Measurements from ENCODE around the gene PHACTR1.

The PHACTR1 gene

GRCh38 chr6:12913201-12913600 is 196.6 kb downstream of the PHACTR1 start:
- no peak for TF ChIP-seq NFRKB (IDR thresholded peaks at IDR 0.05)
- no peak for TF ChIP-seq SUZ12 (IDR thresholded peaks at IDR 0.05)
- no peak for TF ChIP-seq FOXM1 (IDR thresholded peaks at IDR 0.05; ENCODE audit: borderline replicate concordance)
- TF ChIP-seq FOXK2 (IDR thresholded peaks at IDR 0.05), result no peak
- ChIA-PET POLR2A (no interaction called here), CTCF (no interaction called here)
- no peak for DNase-seq (ENCODE audit: extremely low spot score)

GRCh38 chr6:12916006-12916405 is 199.4 kb downstream of the PHACTR1 start:
- ChIA-PET CTCF (no interaction called here), POLR2A (no interaction called here)
- TF ChIP-seq SP1 (IDR thresholded peaks at IDR 0.05), result no peak
- no peak for TF ChIP-seq FOXK2 (IDR thresholded peaks at IDR 0.05)
- no peak for TF ChIP-seq TARDBP (IDR thresholded peaks at IDR 0.05)
- no peak for TF ChIP-seq ELF4 (IDR thresholded peaks at IDR 0.05)
- no peak for TF ChIP-seq HDGF (IDR thresholded peaks at IDR 0.05; ENCODE audit: borderline replicate concordance)
- no peak for TF ChIP-seq LEF1 (IDR thresholded peaks at IDR 0.05; ENCODE audit: borderline replicate concordance)
- TF ChIP-seq SUZ12 (IDR thresholded peaks at IDR 0.05), result no peak
- TF ChIP-seq BHLHE40 (IDR thresholded peaks at IDR 0.05; ENCODE audit: borderline replicate concordance), result no peak
- TF ChIP-seq NFRKB (IDR thresholded peaks at IDR 0.05), result no peak
- no peak for TF ChIP-seq PKNOX1 (IDR thresholded peaks at IDR 0.05)
- TF ChIP-seq L3MBTL2 (conservative IDR thresholded peaks at IDR 0.05), result no peak
- no peak for TF ChIP-seq FOXA1 (IDR thresholded peaks at IDR 0.05)
- TF ChIP-seq ARNT (IDR thresholded peaks at IDR 0.05), result no peak
- no peak for TF ChIP-seq CTBP1 (IDR thresholded peaks at IDR 0.05; ENCODE audit: borderline replicate concordance)
- TF ChIP-seq FOXM1 (IDR thresholded peaks at IDR 0.05; ENCODE audit: borderline replicate concordance), result no peak
- TF ChIP-seq ZNF384 (IDR thresholded peaks at IDR 0.05), result no peak
- no peak for DNase-seq (ENCODE audit: extremely low spot score)

GRCh38 chr6:12916420-12917136 is 200.0 kb downstream of the PHACTR1 start:
- ChIA-PET POLR2A (no interaction called here), CTCF (no interaction called here)
- DNase-seq (ENCODE audit: extremely low spot score), result no peak
- no peak for TF ChIP-seq CTBP1 (IDR thresholded peaks at IDR 0.05; ENCODE audit: borderline replicate concordance)
- TF ChIP-seq ARNT (IDR thresholded peaks at IDR 0.05), result no peak
- no peak for TF ChIP-seq FOXK2 (IDR thresholded peaks at IDR 0.05)
- TF ChIP-seq ELF4 (IDR thresholded peaks at IDR 0.05), result no peak
- no peak for TF ChIP-seq SP1 (IDR thresholded peaks at IDR 0.05)
- no peak for TF ChIP-seq LEF1 (IDR thresholded peaks at IDR 0.05; ENCODE audit: borderline replicate concordance)
- TF ChIP-seq SUZ12 (IDR thresholded peaks at IDR 0.05), result no peak
- no peak for TF ChIP-seq NFRKB (IDR thresholded peaks at IDR 0.05)
- no peak for TF ChIP-seq FOXM1 (IDR thresholded peaks at IDR 0.05; ENCODE audit: borderline replicate concordance)
- TF ChIP-seq ZNF384 (IDR thresholded peaks at IDR 0.05), result no peak
- no peak for TF ChIP-seq FOXA1 (IDR thresholded peaks at IDR 0.05)
- TF ChIP-seq TARDBP (IDR thresholded peaks at IDR 0.05), result no peak
- TF ChIP-seq PKNOX1 (IDR thresholded peaks at IDR 0.05), result no peak
- TF ChIP-seq BHLHE40 (IDR thresholded peaks at IDR 0.05; ENCODE audit: borderline replicate concordance), result no peak
- no peak for TF ChIP-seq HDGF (IDR thresholded peaks at IDR 0.05; ENCODE audit: borderline replicate concordance)
- no peak for TF ChIP-seq L3MBTL2 (conservative IDR thresholded peaks at IDR 0.05)

- POLR2A ChIA-PET, result no interaction called here
- CTCF ChIA-PET, result no interaction called here
- no peak for DNase-seq (ENCODE audit: extremely low spot score)
- TF ChIP-seq HDGF (IDR thresholded peaks at IDR 0.05; ENCODE audit: borderline replicate concordance) (no peak), PKNOX1 (IDR thresholded peaks at IDR 0.05) (no peak), CTBP1 (IDR thresholded peaks at IDR 0.05; ENCODE audit: borderline replicate concordance) (no peak), ARNT (IDR thresholded peaks at IDR 0.05) (no peak)
These were observed 204.9 kb downstream of the PHACTR1 start for GRCh38 chr6:12921467-12921866.

GRCh38 chr6:12923644-12924235 is 207.2 kb downstream of the PHACTR1 start:
- TF ChIP-seq TARDBP (IDR thresholded peaks at IDR 0.05) (no peak), LEF1 (IDR thresholded peaks at IDR 0.05; ENCODE audit: borderline replicate concordance) (no peak), HDGF (IDR thresholded peaks at IDR 0.05; ENCODE audit: borderline replicate concordance) (no peak), NFRKB (IDR thresholded peaks at IDR 0.05) (no peak), FOXM1 (IDR thresholded peaks at IDR 0.05; ENCODE audit: borderline replicate concordance) (no peak)
- DNase-seq (ENCODE audit: extremely low spot score), result no peak
- CTCF ChIA-PET, result no interaction called here
- POLR2A ChIA-PET, result no interaction called here

- TF ChIP-seq CTBP1 (IDR thresholded peaks at IDR 0.05; ENCODE audit: borderline replicate concordance) (no peak), L3MBTL2 (conservative IDR thresholded peaks at IDR 0.05) (no peak), SUZ12 (IDR thresholded peaks at IDR 0.05) (no peak), HDGF (IDR thresholded peaks at IDR 0.05; ENCODE audit: borderline replicate concordance) (no peak), ARNT (IDR thresholded peaks at IDR 0.05) (no peak), TARDBP (IDR thresholded peaks at IDR 0.05) (no peak), SP1 (IDR thresholded peaks at IDR 0.05) (no peak), BHLHE40 (IDR thresholded peaks at IDR 0.05; ENCODE audit: borderline replicate concordance) (no peak)
- CTCF ChIA-PET, result interaction anchor here (0.6 kb wide), 1 partner anchor 80 kb away, joined by 5 read pairs; no protein-coding TSS in a partner anchor
- DNase-seq (ENCODE audit: extremely low spot score), result no peak
- POLR2A ChIA-PET, result interaction anchor here (0.7 kb wide), 1 partner anchor 413 kb away, joined by 3 read pairs; no protein-coding TSS in a partner anchor
These were observed 208.3 kb downstream of the PHACTR1 start for GRCh38 chr6:12924911-12925310.
